ENCODE measurements around the gene SIM2. TPM values are rescaled to one million over a fixed set of nuclear protein-coding genes. Genes with fewer than 3 reads are reported as not detected.
A peak's percentile ranks its signal among the peaks of the same experiment; 100 is the strongest.

The SIM2 gene
- total and polyA plus RNA-seq, 2 of the 13 experiments (the other 11 are each of a cell fraction or from before 2014, with no cell fraction given): 0.36 to 0.53 TPM

- TF ChIP-seq JUN (CRISPR knock-in tag; IDR thresholded peaks at IDR 0.05): no peak
- TF ChIP-seq CREB1 (IDR thresholded peaks at IDR 0.05): no peak
- peak; percentile 44; the same call in 1 of the 2 replicates for TF ChIP-seq CREB1 (CRISPR knock-in tag; IDR thresholded peaks at IDR 0.05)
- no peak for TF ChIP-seq RNF2 (conservative IDR thresholded peaks at IDR 0.05; ENCODE audit: low read depth)
- TF ChIP-seq GABPA (IDR thresholded peaks at IDR 0.05; ENCODE audit: low read depth, low read length): no peak
- no peak for TF ChIP-seq GABPA (CRISPR knock-in tag; IDR thresholded peaks at IDR 0.05; ENCODE audit: low read depth)
- TF ChIP-seq HHEX (CRISPR knock-in tag; IDR thresholded peaks at IDR 0.05): peak; percentile 92
- TF ChIP-seq KDM3A (CRISPR knock-in tag; IDR thresholded peaks at IDR 0.05; ENCODE audit: low read depth): no peak
- 0 out of 2 replicates have a peak, but pooled peaks have one; percentile 65 for TF ChIP-seq RERE (CRISPR knock-in tag; IDR thresholded peaks at IDR 0.05; ENCODE audit: low read depth)
- TF ChIP-seq ARID5B (CRISPR knock-in tag; IDR thresholded peaks at IDR 0.05): peak; percentile 86
- no peak for TF ChIP-seq ZNF136 (CRISPR knock-in tag; IDR thresholded peaks at IDR 0.05; ENCODE audit: low read depth)
- no peak for TF ChIP-seq PCBP1 (IDR thresholded peaks at IDR 0.05; ENCODE audit: borderline replicate concordance, low read depth, low read length)
- no peak for TF ChIP-seq CREB3 (CRISPR knock-in tag; IDR thresholded peaks at IDR 0.05)
- peak; percentile 99 for TF ChIP-seq HMG20B (CRISPR knock-in tag; conservative IDR thresholded peaks at IDR 0.05)
- 0 out of 2 replicates have a peak, but pooled peaks have one; percentile 25 for TF ChIP-seq SP5 (CRISPR knock-in tag; IDR thresholded peaks at IDR 0.05; ENCODE audit: borderline replicate concordance, low read depth)
- peak; percentile 30; the same call in 1 of the 2 replicates for TF ChIP-seq ZNF281 (CRISPR knock-in tag; IDR thresholded peaks at IDR 0.05; ENCODE audit: borderline replicate concordance)
Observed at GRCh38 chr21:36661511-36662309, 37.2 kb upstream of the SIM2 start (continued).

Measured in HepG2 (cell line).